ENCODE results near the gene KCNG3.
"Not testable (repeated sequence)": the region's sequence is repeated elsewhere in the genome, so short reads cannot be mapped to it uniquely, and the experiment has no call there.

The KCNG3 gene

DNA sequence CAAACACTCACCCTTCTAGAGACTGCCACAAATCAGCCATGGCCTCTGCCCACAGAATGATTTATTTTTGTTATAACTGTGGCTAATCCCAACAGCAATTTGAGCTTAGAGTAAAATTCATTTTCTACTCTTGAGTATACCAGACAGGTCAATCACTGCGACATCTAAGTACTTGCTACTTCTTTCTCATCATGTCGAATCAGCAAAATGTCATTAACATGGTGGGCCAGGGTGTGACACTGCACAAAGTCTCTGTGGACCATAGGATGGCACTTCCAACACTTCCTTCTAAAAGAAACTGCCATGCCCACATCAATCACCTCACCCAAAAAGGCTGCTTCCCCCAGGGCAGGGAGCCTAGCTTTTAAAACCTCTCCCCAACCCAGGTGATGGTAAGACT is 64.4 kb downstream of the KCNG3 start:
- DNase-seq (ENCODE audit: low read depth in 2 of 2) = no peak

- DNase-seq (ENCODE audit: low read depth in 2 of 2) = no peak
Observed at GRCh38 chr2:42425697-42426096, 68.1 kb downstream of the KCNG3 start.

DNA sequence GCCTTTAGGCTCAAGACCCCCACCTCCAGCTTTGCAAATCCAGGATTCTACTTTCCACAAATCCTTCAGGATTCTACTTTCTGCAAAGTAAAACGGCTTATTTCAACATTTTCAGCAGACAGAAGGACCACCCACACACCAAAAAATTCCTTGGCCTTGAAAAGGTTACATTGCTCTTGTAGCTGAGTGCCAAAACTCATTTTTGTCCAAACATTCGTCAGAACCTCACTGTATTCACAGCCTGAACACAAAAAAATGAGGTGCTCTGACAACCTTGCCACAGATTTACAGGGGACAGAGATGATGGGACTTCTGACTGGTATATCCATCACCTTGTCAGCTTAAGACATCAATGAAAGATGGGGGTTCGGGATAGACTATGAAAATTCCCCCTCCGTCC is 69.7 kb downstream of the KCNG3 start:
- DNase-seq (ENCODE audit: low read depth in 2 of 2) = no peak

GRCh38 chr2:42421601-42422239 is 72.1 kb downstream of the KCNG3 start:
- DNase-seq (ENCODE audit: low read depth in 2 of 2) = no peak

DNA sequence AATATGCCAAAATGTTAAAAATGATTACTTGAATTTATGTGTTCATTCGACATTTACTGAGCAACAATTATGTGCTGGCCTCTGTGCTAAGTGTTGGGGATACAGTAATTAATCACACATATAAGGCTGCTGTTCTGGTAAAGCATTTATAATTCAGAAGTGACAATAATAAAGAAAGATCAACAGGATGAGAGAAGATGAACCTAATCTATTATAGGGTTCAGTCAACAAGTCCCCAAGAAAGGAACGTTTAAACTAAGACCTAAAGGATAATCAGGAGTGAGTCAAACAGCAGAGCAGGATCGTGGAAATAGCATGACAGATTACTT is 72.7 kb downstream of the KCNG3 start:
- no peak for DNase-seq (ENCODE audit: low read depth in 2 of 2)

- DNase-seq (ENCODE audit: low read depth in 2 of 2) = no peak
Observed at GRCh38 chr2:42414648-42415047, 79.1 kb downstream of the KCNG3 start.

DNA sequence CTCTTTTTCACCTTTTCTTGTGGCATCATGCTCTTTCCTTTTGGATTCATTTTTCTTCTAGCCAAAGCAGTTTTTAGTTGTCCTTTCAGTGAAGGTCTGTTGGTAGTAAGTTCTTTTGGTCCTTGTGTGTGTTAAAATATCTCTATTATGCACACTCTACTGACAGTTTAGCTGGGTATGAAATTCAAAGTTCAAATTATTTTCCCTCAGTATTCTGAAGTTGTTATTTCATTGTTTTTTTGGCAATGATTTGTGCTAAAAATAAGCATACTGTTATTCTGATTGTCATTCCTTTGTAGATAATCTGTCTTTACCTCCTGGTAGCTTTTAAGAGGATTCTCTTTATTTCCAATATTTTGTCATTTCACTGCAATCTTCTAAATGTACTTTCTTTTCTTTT is 79.6 kb downstream of the KCNG3 start:
- no peak for DNase-seq (ENCODE audit: low read depth in 2 of 2)

DNA sequence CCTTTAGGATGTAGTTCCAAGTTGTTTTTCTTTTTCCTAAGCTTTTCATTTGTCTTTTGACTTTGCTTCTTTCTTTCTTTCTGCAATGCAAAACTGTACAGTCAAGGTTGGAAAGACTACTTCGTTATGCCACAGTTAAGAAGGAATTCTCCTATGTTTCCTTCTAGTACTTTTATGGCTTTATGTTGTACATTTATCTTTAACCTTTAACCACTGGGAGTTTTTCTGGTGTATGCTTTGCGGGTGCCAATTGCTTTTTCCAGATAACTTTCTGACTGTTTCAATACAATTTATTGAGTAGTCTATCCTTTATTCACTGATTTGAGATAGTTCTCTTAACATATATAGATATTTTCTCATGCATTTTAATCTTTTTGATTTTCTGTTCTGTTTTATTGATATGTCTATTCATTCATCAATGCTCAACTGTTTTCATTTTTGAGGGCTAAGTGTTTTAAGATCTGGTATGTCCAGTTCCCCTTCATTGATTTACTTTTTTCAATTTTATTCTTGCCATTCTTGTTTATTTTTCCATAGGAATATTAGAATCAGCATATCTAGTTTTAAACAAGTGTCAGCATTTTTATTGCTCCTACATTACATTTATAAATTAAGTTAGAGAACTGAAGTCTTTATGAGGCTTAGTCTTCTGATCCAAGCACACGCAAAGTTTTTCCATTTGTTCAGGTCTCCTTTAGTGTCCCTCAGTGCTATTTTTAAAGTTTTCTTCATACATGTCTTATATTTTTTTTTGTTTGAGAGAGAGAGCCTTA is 82.9 kb downstream of the KCNG3 start:
- DNase-seq (ENCODE audit: low read depth in 2 of 2) = no peak

DNA sequence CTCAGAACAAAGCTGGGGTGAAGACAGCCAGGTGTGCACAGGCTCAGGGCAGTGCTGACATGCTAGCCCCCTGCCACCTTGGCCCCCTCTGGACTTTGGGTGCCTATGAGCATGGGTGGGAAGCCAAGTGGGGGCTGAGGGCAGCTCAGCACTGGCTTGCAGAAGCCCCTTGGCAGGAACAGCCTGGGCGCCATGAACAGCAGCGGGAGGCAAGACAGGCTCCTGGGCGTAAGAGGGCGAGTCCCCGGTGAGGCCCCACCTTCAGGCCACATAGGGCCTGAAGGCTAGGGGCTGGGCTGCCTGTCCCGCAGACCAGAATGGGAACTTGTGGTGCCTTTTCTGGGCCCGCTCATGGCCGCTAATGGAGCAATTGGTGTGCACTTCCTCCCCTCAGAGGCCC is 85.8 kb downstream of the KCNG3 start:
- no peak for DNase-seq (ENCODE audit: low read depth in 2 of 2)

DNA sequence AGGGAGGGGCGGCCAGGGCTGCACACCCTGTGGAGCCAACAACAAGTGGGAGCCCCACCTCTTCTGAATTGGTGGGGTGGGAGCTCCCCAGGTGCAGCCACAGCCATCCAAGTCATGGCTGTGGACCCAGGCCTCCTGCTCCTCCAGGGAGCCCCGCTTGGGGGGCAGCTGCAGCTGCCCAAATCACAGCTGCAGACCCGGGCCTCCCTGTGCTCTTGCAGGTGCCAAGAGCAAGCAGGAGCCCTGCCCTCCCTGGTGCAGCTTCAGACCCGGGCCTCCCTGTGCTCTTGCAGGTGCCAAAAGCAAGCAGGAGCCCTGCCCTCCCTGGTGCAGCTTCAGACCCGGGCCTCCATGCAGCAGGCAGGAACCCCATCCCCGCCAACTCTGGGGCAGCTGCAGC is 86.3 kb downstream of the KCNG3 start:
- DNase-seq (ENCODE audit: low read depth in 2 of 2) = no peak

DNA sequence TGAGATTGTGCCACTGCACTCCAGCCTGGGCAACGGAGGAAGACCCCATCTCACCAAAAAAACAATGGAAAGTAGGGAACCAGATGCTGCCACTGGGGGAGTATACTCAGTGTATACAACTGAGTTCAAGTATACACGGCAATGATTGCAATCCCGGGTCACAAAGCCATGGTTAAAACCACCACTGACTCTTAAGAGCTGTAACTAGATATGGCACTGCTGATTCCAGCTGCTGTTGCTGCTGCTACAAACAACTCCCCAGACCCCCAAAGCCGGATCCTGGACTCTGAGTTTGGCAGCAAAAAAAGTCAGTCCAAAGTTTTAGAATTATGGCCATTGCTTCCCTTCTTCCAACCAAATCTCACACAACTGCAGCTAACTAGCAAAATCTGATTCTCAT is 89.1 kb downstream of the KCNG3 start:
- DNase-seq (ENCODE audit: low read depth in 2 of 2) = no peak

DNA sequence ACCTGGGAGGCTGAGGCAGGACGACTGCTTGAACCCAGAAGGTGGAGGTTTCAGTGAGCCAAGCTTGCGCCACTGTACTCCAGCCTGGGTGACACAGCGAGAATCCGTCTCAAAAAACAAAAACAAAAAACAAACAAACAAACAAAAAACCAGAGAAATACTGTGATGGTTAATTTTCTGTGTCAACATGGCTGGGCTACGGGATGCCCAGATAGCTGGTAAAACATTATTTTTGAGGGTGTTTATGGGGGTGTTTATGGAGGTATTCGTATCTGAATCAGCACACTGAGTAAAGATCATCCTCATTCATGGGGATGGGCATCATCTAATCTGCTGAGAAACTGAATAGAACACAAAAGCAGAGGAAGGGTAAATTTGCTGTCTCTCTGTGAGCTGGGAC is 92.0 kb downstream of the KCNG3 start:
- no peak for DNase-seq (ENCODE audit: low read depth in 2 of 2)

GRCh38 chr2:42398052-42398451 is 95.7 kb downstream of the KCNG3 start:
- not testable (repeated sequence) for DNase-seq (ENCODE audit: low read depth in 2 of 2)

GRCh38 chr2:42393320-42393719 is 100.5 kb downstream of the KCNG3 start:
- not testable (repeated sequence) for DNase-seq (ENCODE audit: low read depth in 2 of 2)

- DNase-seq (ENCODE audit: low read depth in 2 of 2) = no peak
Observed at GRCh38 chr2:42392191-42392590, 101.6 kb downstream of the KCNG3 start.

Measured in stimulated activated CD4-positive, alpha-beta T cell treated with anti-CD3 and anti-CD28 coated beads, Interleukin-4, amount 100 ng/mL, for 48 hours (primary cell).